Measurements from ENCODE around the gene ALMS1.

DNA sequence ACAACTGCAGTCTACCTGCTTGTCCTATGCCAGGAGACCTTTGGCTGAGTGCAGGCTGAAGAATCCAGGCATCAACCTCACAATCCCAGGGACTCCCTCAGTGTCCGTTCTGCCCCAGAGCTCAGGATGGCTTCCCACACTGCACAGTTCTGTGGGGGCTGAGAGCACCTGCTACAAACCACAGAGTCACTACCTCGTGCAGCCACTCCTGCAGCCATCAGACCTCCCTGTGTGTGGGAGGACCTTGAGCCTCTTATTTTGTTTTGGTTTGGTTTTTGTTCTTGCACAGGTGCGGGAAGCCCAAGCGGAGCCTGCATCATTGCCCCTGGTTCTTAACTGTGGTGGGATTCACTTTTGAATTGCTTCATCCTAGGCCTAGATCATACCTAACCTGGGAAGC lies 225.6 kb downstream of the ALMS1 start:
- TF ChIP-seq CTCF (IDR thresholded peaks at IDR 0.05; ENCODE audit: borderline replicate concordance, extremely low read depth, low read length, poor library complexity, severe bottlenecking) (no peak), EZH2 (IDR thresholded peaks at IDR 0.05; ENCODE audit: borderline replicate concordance, low read depth, low read length, severe bottlenecking) (no peak)
